GM18511 (cell line): Measurements from ENCODE around the gene SETMAR.
"Not testable (repeated sequence)": the region's sequence is repeated elsewhere in the genome, so short reads cannot be mapped to it uniquely, and the experiment has no call there.

Source experiments
- ATAC-seq: cut with Tn5 transposase; IDR thresholded peaks from one replicate; pipeline ENCODE4 v1.9.1; 2021; ENCODE audit warnings: mild to moderate bottlenecking, moderate library complexity; ENCODE audit not compliant: unreplicated experiment

Gene SETMAR

DNA sequence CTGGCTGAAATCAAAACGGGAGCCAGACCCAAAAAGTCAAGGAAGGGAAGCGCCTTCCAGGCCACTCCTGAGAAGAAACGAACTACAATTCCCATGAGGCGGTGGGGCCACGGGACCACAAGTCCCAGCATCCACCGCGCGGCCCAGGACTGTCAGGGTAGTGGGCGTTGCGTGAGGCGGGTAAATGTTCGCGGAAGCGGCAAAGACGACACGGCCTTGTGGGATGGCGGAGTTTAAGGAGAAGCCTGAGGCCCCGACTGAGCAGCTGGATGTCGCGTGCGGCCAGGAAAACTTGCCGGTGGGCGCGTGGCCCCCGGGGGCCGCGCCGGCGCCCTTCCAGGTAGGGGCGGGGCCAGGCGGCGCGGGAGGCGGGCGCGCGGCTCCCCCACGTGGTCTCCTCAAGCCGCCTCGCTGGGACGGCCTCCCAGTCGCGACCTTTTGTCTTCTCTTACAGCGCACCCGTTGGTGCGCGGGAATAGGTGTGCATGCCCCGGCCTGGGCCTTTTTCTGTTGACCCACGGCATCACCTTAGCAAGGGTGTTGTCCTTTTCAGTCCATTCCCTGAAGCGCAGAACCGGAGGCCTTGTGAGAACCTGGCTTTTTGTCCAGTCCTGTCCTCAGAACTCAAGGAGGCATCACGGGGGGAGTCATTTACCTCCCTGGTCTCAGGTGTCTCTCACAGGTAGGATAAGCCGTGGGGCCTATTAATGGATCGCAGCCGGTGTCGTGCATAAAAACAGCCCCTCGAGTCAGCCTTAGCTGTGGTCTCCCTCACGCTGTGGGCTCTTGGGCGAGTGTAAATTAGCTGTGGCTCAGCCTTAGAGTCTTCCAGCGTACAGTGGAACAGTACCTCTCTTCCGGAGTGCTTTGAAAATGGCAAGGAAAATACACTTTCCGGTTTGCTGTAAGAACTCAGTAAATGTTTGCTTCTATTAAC lies at the start of gene SETMAR:
SETMAR (plus strand) TSS at position 183 of the 937 bp plus-strand sequence; CDS start at position 185, 2 bp downstream.
- peak; percentile 97 for ATAC-seq

DNA sequence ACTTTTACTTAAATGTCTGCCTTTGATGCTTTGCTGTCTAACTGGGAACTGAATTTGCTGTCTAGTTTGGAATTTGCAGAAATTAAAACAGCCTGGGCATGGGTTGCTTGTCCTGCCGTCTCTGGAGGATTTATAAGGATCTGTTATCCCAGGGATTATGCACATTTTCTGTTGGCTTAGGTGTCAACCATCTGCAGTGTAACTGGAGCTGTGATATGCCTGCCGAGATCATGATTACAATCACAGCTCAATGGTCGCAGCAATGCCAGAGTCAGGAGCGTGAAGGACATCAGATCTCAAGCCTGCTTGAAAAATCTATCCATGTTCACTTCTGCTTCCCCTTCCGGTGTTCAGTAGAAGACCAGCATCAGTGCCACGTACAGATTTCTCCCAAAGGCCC lies 41.8 kb upstream of the SETMAR start:
- ATAC-seq, result no peak

DNA sequence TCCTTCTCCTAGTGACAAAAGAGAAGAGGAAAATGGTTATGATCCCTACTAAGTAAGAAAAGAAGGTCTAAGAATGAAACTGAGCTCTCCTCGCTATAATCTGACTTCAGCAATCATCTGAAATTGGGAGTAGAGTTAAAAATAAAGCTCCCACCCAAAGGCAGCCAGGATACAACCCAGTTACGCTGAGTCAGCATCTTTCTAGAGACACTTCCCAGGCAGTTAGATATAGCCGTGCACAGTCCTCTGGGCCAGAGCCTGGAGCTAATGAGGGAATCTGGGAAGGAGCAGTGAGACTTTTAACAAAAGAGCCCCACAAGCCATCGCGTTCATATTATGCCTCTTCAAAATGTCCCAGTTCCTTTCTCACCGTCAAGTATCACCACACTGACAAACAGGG lies 39.1 kb upstream of the SETMAR start:
- no peak for ATAC-seq

DNA sequence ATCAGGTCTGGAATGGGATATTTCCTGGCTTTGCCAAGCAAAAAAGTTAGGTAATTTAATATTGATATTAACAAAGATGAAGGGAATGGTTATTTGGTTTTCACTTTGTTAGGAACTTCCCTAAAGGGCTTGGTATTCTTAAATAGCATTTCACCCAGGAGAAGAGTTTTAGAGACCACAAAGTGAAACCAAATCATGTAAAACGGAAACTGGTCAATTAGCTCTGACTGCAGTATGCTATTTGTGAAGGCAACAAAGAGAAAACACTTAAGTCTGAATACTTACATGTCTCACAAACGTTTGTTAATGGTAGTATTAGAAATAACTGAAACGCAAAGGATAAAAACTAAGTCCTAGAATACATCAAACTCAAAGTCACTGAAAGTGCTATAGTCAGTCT lies 32.4 kb upstream of the SETMAR start:
- peak; percentile 81 for ATAC-seq

DNA sequence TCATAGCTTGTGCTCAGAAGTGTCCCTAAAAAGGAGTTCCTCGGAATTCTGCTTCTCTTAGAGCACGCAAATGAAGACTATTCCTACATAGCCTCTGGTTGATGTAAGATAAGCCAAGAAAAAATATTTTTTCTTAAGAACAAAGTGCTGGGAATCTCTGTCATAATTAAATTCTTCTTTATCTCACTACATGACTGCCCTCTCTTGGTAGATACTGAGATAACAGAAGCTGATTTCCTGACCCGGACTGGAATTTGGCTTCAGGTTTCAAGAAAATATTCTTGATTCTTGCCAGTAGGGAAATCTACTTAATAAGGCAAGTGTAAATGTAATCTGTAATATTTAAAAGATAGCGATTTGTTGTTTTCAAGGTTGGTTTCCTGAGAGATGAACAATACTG lies 31.3 kb upstream of the SETMAR start:
- no peak for ATAC-seq

DNA sequence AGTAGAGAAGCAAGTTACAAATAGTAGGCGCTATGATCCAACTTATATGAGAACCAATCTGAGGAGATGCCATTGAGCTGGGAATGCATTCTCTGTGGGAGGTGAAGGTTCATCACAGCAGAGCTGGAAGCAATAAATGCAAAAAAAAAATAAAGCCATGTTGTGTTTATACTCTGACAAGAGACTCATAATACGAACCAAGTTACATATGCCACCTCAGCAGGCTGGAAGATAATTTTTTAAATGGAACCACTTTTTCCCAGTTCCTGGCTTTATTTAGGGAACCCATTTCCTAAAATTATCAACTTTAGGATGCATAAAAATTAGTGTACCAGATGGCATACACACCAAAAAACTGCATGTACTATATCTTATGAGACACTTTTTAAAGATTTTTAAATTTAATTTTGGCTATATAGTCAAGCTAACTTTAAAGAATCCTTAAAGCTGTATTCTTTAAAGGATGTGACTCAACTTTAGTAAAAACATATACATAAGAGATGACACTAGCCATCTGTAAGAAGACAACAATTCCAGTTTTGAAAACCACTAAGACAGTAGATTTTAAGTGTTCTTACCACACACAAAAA lies 23.6 kb upstream of the SETMAR start:
- no peak for ATAC-seq

DNA sequence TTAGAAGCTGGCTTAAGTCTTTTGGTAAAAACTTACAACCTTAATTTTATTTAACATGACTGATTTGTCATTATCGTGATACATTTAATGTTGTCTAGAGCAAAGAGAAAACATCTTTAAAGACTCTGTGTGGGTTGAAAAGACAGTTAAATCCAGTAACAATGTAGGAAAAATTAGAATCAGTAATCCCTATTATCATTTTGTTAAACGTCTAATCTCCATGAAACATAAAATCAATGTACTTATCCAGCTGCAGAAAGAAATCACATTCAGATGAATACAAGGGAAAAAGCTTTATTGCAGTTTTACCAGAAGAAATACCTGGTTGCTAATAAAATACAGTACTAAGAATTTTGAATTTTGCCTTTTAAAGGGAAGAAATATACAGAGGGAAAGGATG lies 21.2 kb upstream of the SETMAR start:
- ATAC-seq, result no peak

DNA sequence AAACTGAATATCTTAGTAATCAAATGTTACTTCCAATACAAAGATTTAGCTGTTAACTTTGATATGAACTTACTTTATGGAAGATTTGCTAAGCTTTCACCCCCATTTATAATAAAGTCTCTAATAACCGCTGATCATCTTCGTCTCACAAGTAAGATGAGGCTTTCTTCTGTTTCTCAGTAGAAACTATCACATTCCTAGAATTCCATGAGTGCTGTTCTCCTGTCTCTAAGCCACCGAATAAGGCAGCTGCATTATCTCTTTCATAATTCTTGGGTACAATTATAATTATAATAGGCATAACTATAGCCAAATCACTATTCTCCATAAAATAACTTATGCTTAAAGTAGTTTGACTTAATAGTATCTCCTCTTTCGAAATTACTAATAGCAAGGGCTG lies 18.3 kb upstream of the SETMAR start:
- ATAC-seq, result no peak

DNA sequence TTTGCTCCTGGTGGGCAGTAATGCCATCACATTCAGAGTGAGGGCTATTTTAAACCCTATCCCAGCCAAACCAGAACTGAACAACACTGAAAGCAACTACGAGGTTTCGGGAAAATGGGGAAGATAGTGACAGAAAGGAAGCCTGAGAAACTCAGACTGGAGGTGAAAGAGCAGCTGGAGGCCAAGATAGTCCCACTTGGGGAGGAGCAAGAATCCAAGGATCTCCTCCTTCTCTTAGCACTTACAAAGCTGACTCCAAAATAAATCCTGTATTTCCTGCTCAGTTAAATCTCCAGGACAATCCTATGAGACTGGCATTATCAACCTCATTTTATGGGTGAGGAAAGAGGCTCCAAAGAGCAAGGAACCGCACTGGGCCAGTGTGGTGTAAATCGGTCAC lies 14.1 kb upstream of the SETMAR start:
- ATAC-seq, result no peak

DNA sequence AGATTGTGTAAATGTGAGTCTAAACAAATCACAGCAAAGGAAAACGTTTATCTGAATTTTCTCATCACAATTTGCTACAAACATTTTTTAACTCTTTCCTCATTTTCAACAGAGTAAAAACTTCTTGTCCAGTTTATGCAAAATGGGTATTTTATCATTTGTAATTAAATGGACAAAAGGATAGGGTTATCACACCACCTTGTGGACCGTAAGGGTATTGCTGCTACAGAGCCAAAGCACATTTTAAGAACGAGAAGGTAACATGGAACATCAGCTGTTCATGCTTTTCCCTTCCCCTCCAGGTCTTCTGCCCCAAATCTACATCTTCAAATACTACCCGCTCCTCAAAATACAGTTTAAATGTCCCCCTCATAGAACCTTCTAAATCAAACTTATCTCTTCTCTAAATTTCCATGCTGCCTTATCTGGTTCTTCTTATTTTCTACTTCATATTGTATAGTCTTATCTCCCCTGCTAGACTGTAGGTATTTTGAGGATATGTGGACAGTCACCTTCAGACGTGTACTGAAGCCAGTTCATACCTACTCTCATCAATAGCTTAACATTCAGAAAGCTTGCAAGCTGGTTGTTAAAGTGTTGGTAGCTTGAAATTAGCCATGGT lies 12.8 kb upstream of the SETMAR start:
- ATAC-seq, result peak; percentile 86

DNA sequence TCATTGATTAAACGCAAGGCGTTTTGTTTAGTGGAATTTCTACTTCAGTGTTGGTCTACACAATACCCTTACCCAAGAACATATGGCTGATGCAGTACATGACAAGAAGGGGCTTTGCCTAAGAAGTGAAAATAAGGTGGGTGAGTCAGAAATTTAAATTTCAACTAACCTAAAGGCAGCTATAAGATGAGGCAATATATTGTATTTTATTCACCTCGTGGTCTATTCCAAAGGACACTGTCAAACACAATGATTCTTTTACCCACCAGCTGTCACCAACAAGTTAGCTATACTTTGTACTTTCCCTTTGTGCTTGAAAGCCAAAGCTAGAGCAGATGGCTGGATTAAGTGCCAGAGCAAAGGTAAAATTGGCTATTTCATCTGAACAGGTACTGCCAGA lies 10.9 kb upstream of the SETMAR start:
- no peak for ATAC-seq

DNA sequence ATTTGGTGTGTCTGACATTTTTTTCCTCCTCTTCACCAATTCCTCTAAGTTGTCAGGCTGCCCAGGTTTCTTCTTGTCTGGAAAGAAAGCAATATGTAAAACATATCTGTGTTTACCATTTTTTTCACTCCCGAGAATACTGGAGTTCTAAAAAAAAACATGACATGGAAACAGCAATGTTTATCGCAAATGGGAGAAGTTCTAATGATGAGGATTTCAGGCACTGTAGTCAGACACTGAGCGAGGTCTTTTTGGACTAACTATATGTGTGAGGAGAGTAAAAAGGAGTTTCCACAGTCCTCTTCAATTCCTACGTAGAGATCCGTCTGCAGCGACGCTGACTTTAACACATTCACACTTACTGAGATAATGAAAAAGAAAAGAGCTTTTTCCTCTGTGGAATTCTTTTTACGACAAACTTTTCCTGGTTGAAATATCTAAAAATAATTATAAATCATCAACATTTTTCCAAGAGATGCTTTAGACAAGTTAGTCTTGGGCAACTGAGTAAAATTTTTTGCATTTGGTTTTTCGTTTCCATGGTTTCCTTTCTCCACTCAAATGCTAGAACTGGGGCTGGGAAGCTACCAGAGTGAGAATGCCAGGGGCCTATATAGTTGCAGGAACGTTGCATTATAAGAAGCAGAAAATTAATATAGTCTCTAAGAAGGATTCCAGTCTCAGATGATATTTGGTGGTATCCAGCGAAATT lies 8.4 kb upstream of the SETMAR start:
- ATAC-seq, result no peak

DNA sequence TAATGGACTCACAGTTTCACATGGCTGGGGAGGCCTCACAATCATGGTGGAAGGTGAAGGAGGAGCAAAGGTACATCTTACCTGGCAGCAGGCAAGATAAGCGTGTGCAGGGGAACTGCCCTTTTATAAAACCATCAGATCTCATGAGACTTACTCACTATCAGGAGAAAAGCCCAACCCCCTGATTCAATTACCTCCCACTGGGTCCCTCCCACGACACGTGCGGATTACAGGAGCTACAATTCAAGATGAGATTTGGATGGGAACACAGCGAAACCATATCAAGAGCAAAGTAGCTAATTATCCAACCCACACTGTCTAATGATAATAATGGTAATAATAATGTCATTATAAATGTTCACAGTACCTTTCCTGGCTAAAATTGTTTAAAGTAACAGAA lies 6.7 kb upstream of the SETMAR start:
- ATAC-seq, result not testable (repeated sequence)

DNA sequence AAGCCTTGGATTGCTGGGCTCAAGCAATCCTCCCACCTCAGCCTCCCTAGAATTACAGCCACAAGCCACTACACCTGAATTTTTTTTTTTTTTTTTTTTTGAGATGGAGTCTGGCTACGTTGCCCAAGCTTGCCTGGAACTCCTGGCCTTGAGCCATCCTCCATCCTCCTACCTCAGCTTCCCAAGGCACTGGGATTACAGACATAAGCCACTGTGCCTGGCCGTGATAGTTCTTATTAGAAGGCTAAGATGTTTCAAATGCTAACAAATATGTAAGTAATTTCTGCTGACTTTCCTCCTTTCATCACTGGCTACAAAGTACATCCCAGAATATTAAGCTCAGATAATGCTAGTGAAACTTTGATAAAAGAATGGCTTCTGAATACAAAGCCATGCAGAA lies 5.7 kb upstream of the SETMAR start:
- ATAC-seq, result no peak

DNA sequence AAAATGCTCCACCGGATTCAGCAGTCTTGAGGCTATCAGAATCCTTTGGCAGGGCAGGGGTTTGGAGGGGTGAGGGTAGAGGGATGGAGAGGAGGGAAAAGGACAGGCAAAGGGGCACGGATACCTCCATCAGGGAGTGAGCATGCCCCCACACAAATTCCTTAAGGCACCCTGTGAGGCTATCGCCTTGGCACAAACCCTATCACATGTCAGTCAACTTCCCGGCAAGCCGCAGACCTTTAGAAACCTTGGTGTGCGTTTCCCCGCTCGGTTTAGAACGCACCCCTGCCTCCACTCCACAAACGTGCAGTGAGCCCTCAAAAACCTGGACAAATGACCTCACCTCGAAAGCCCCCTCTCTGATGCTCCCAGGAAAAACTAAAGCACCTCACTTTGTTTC lies 422 bp upstream of the SETMAR start:
- peak; percentile 0 for ATAC-seq

DNA sequence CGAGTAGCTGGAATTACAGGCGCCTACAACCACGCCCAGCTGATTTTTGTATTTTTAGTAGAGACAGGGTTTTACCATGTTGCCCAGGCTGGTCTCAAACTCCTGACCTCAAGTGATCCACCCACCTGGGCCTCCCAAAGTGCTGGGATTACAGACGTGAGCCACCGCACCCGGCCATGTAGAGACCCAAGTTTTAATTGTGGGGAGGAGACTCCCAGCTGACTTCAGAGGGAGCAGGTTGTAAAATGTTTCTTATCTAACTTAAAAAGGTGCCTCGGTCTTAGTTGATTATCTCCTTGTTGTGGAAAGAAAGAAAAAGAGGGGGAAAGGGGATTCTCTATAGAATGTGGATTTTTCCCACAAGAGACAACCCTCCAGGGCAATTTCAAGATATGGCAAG lies 2.0 kb downstream of the SETMAR start:
- ATAC-seq, result not testable (repeated sequence)

DNA sequence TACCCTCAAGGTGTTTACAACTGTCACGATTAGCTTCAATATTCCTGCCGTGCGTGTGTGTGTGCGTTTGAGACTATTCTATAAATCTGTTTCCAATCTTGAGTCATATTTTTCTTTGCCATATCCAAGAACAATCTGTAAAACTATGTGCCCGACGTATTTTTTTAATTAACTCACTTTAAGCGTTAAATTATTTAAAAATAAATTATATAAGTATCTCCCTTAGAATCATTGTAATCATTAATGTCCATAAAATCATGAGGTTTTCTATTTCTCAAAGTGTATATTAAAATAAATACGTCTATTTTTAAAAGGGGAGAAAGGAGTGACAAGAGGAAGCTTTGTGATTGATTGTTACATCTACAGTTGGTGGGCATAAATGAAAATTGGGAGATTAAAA lies 2.9 kb downstream of the SETMAR start:
- no peak for ATAC-seq

DNA sequence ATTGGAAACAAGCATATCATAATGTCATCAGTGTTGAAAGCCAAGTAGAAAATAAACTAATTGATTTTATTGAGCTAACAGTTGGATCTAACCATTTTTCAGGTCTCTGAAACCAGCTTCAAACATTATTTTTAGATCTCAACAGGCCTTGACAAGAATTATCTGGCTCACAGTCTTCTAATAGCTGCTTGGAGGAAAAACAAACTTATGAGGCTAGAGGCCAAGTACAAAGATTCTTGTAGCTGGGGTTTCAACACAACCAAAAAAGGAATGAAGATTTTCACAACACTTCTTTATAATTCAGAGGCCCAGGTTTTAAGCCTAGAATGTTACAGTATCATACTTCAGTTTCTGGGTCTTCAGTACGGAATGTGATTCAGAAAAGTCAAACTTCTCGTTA lies 3.7 kb downstream of the SETMAR start:
- ATAC-seq, result no peak

DNA sequence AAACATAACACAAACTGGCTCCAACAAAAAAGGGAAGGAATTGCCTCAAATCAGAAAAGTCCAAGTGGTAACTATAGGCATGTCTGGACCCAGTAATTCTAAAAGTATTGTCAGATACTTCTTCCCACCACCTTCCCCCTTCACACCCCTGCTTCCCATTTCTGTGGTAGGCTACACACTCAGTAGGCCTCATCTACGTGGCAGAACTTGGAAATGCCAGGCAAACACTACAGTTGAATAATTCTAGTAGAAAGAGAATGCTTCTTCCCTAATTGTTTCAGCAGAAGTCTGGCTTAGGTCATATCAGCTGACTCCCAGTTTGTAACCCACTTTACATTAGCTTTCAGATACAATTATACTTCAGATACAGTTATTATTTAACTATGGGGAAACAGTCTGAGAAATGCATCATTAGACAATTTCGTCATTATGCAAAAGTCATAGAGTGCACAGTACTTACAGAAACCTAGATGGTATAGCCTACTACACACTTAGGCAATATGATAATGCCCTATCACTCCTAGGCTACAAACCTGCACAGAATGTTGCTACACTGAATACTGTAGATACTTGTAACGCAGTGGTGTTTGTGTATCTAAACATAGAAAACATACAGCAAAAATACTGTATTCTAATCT lies 6.4 kb downstream of the SETMAR start:
- no peak for ATAC-seq

DNA sequence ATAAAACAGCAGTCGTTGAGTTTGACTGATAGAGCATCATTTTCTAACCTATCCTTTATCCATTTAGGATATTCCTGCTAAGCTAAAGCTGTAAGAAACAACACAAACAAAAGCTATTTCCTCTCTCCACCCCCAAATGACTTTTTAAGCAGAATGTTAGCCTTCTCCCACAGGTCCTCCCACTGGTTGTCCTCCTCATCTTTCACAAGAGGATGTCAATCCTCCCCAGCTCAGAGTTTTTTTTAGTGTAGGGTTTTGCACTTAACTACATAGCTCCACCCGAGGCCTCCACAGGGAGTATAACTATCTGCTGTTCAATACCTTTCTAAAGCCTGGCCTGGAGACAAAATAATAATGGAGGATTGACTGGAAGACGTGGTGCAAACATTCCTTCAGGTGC lies 7.8 kb downstream of the SETMAR start:
- ATAC-seq, result no peak

DNA sequence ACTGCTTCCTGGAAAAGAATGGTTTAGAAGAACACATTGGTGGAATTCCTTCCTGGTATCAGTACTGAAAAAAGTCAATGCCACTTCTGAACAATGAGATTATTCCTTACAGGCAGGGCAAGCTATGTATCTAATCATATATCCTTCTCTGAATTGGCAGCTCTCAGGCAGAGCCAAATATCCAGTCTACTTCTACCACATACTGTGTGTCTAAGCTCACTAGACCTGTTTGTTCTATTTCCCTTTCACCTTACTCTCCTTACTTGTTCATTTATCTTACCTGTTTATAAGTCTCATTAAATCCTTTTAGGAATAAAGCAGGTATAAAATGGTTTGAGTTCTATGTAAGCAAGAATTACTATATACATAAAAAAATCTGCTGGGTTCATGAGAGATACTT lies 8.3 kb downstream of the SETMAR start:
- no peak for ATAC-seq
